Fibroblast of the aortic adventitia (primary cell): ENCODE measurements around the gene JAML. TPM values are rescaled to one million over a fixed set of nuclear protein-coding genes. Genes with fewer than 3 reads are reported as not detected.

Experiments
- DNase-seq: peaks from one replicate; pipeline ENCODE4 v3.0.0-alpha.2; 2010; ENCODE audit warnings: low read depth
- H3K4me3 ChIP-seq: 2 replicates; pipeline ENCODE4 v1.5.1; 2011; ENCODE audit warnings: low read depth, mild to moderate bottlenecking, control low read depth, low read length, moderate library complexity
- CTCF ChIP-seq: IDR thresholded peaks from 2 replicates; pipeline ENCODE4 v1.5.1; 2011; ENCODE audit warnings: mild to moderate bottlenecking, low read length, control low read depth, inconsistent platforms; ENCODE audit not compliant: insufficient read depth
- total RNA-seq: library from RNA; depleted of rRNA; stranded (reverse); fragments of >200 nt; gene quantifications from 2 replicates; pipeline ENCODE4 v1.2.3, GENCODE V29; 2012; ENCODE audit warnings: low replicate concordance

JAML gene
- total RNA-seq, 1 donor: not detected

GRCh38 chr11:118213781-118214180 is 11.0 kb downstream of the JAML start:
- DNase-seq: no peak
- no peak overlapping the region for H3K4me3 ChIP-seq
- no peak for TF ChIP-seq CTCF

- no peak for DNase-seq
- no peak for TF ChIP-seq CTCF
- H3K4me3 ChIP-seq: no peak overlapping the region
Observed at GRCh38 chr11:118213201-118213600, 11.6 kb downstream of the JAML start.

- H3K4me3 ChIP-seq: no peak overlapping the region
- no peak for DNase-seq
- TF ChIP-seq CTCF: no peak
Observed at GRCh38 chr11:118212781-118213191, 12.0 kb downstream of the JAML start.

- DNase-seq: no peak
- no peak overlapping the region for H3K4me3 ChIP-seq
- TF ChIP-seq CTCF: no peak
Observed at GRCh38 chr11:118212131-118212725, 12.6 kb downstream of the JAML start.

GRCh38 chr11:118211006-118211405 is 13.8 kb downstream of the JAML start:
- DNase-seq: peak; percentile 61
- no peak for TF ChIP-seq CTCF
- H3K4me3 ChIP-seq: no peak overlapping the region

GRCh38 chr11:118210323-118210722 is 14.5 kb downstream of the JAML start:
- TF ChIP-seq CTCF: no peak

GRCh38 chr11:118209033-118209432 is 15.8 kb downstream of the JAML start:
- DNase-seq: no peak
- TF ChIP-seq CTCF: no peak
- H3K4me3 ChIP-seq: no peak overlapping the region

More at GRCh38 chr11:118210323-118210722, 14.5 kb downstream of the JAML start:
- no peak for DNase-seq
- no peak overlapping the region for H3K4me3 ChIP-seq
